CD4-positive, alpha-beta T cell (primary cell): ENCODE data around the gene EFEMP2. TPM values are rescaled to one million over a fixed set of nuclear protein-coding genes. Genes with fewer than 3 reads are reported as not detected.
A peak's percentile ranks its signal among the peaks of the same experiment; 100 is the strongest.

Source experiments
- ATAC-seq: fragments of 200-7000 bp; cut with Tn5 transposase; one replicate; pipeline ENCODE4 v1.10.0; 2022; ENCODE audit warnings: mild to moderate bottlenecking; ENCODE audit not compliant: poor library complexity
- CTCF ChIA-PET: fragments of 350-600 bp; sonication (Branson Sonifier 250); formaldehyde crosslinking; loops from one replicate; lab custom pipeline; 2021; ENCODE audit warnings: antibody characterized with exemption, inconsistent platforms; lab: Charles Lee
- POLR2A ChIA-PET: fragments of 350-600 bp; sonication (Branson Sonifier 250); formaldehyde crosslinking; loops from one replicate; lab custom pipeline; 2021; ENCODE audit warnings: antibody characterized with exemption, inconsistent platforms; lab: Charles Lee
- DNase-seq, 14 experiments: peaks; one replicate each; pipeline ENCODE4 v3.0.0-alpha.2; 2013 to 2020; ENCODE audit warnings: mixed read lengths in 2 of 14
- H3K27ac ChIP-seq, 2 donors: one replicate each; pipeline versions ENCODE4 v1.5.1 to v1.7.0; 2013; ENCODE audit warnings: low read length in 2 of 2, low read depth in 1 of 2, mild to moderate bottlenecking in 1 of 2
- H3K27me3 ChIP-seq, 2 experiments: 1 replicate in 1 of 2; 2 replicates in 1 of 2; pipeline versions ENCODE4 v1.6.1 to v1.7.0; 2013; ENCODE audit warnings: low read length in 2 of 2, control low read depth in 1 of 2, mild to moderate bottlenecking in 1 of 2, moderate library complexity in 1 of 2; ENCODE audit not compliant: insufficient read depth in 2 of 2, control insufficient read depth in 1 of 2
- H3K36me3 ChIP-seq: one replicate; pipeline ENCODE4 v1.6.1; 2013; ENCODE audit warnings: low read length, control low read depth; ENCODE audit not compliant: insufficient read depth
- H3K4me1 ChIP-seq: one replicate; pipeline ENCODE4 v1.6.1; 2013; ENCODE audit warnings: low read length, control low read depth; ENCODE audit not compliant: insufficient read depth
- H3K4me3 ChIP-seq: one replicate; pipeline ENCODE4 v1.5.1; 2013; ENCODE audit warnings: mild to moderate bottlenecking, low read length, moderate library complexity
- H3K9me3 ChIP-seq, 2 experiments: 1 replicate in 1 of 2; 2 replicates in 1 of 2; pipeline versions ENCODE4 v1.6.1 to v1.7.0; 2013; ENCODE audit warnings: low read length in 2 of 2, mild to moderate bottlenecking in 2 of 2, control low read depth in 1 of 2, moderate library complexity in 1 of 2; ENCODE audit not compliant: control insufficient read depth in 1 of 2, insufficient read depth in 1 of 2
- H3K27ac Mint-ChIP-seq: one replicate; pipeline ENCODE4 v1.8.0; 2020; ENCODE audit warnings: mixed read lengths
- H3K27me3 Mint-ChIP-seq: one replicate; pipeline ENCODE4 v1.8.0; 2021; ENCODE audit warnings: mixed read lengths
- H3K36me3 Mint-ChIP-seq: one replicate; pipeline ENCODE4 v1.8.0; 2021; ENCODE audit warnings: low read depth, mixed read lengths
- H3K4me1 Mint-ChIP-seq: one replicate; pipeline ENCODE4 v1.8.0; 2021; ENCODE audit warnings: low read depth, mixed read lengths
- H3K4me3 Mint-ChIP-seq: one replicate; pipeline ENCODE4 v1.8.0; 2020; ENCODE audit warnings: mild to moderate bottlenecking, mixed read lengths
- H3K9me3 Mint-ChIP-seq: one replicate; pipeline ENCODE4 v1.8.0; 2020; ENCODE audit warnings: mixed read lengths
- intact Hi-C, 2 experiments: fragments of 100-400 bp; cut with DNase I in 1 of 2; cut with micrococcal nuclease in 1 of 2; formaldehyde crosslinking; loops; one replicate each; pipeline versions ENCODE4 v1.15.1 to v1.9.0; 2023 to 2025; cut with DNase I, micrococcal nuclease
- total RNA-seq, 174 experiments: library from RNA in 2 of 174; stranded (reverse) in 2 of 174; gene quantifications; one replicate each; pipeline ENCODE4 v1.2.3 and lab custom pipeline; 2021 to 2026
- TF ChIP-seq, protein P1 (sequence below): fragments of 200-600 bp; IDR thresholded peaks from one replicate; pipeline ENCODE4 v1.8.0; 2022; ENCODE audit warnings: antibody characterized with exemption, mild to moderate bottlenecking

Gene EFEMP2
- total RNA-seq, 2 experiments from 2014 or later: 5.2 to 5.9 TPM

DNA sequence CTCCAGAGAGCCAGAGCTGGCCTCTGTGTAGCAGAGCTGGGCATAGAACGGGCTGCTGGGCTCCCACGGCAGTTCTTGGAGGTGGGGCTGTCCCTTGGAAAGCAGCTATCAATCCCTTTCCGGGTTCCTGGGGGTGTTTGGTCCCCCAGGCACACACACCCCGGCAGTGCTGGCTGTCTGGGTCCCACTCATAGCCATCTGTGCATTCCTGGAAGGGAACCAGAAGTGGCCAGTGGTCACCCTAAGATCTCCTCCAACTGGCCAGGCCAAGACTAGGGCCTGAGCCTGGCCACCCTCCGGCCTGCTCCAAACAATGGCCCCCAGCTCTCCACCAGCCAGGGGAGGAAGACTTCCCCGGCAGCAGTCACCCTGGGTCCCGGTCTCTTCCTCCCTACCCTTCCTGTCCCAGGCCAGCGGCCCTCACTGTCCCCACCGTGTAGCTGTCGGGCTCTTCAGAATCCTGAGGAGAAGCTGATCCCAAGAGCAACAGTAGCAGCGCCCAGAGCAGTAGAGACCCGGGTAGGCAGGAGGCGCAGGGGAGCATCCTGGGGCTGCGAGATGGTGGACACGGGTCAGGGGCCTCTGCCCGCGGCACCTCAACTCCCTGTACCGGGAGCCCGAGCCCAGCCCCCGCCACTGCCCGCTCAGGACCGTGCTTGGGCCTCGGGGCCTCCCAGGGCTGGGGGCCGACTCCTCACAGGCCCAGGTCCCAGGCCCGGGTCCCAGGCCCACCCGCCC, 620 bp downstream of the EFEMP2 start:
- H3K27me3 ChIP-seq: no peaks in the 10 kb centered on the region
- intact Hi-C loops: loop anchor here in 1 of 2 experiments (2.0 kb wide), 1 partner anchor 17 kb away; the partner anchor contains the start of gene FIBP
- H3K36me3 ChIP-seq: peaks cover 11% of the 10 kb centered on the region
- H3K4me3 ChIP-seq: no peak overlapping the region
- H3K4me1 ChIP-seq: peaks cover 46% of the 10 kb centered on the region
- POLR2A ChIA-PET: interaction anchor here (0.7 to 7.1 kb wide), 4 partner anchors 8 to 19 kb away, joined by 3 to 137 read pairs (median 12); partner anchors contain the start of genes CCDC85B, CFL1, CTSW and FIBP
- Mint-ChIP-seq H3K27me3 (no peaks in the 10 kb centered on the region), H3K36me3 (peaks cover 8% of the 10 kb centered on the region), H3K27ac (no peak overlapping the region), H3K9me3 (no peaks in the 10 kb centered on the region), H3K4me3 (peak overlapping the region; percentile 45), H3K4me1 (peaks cover 16% of the 10 kb centered on the region)
- DNase-seq (no peak), ATAC-seq (no peak)
- CTCF ChIA-PET: interaction anchor here (1.0 to 1.5 kb wide), 2 partner anchors 12 to 13 kb away, joined by 5 to 7 read pairs; partner anchors contain the start of gene MUS81
- no peaks in the 10 kb centered on the region for H3K9me3 ChIP-seq
- H3K27ac ChIP-seq: no peak overlapping the region
- TF ChIP-seq, protein P1, sequence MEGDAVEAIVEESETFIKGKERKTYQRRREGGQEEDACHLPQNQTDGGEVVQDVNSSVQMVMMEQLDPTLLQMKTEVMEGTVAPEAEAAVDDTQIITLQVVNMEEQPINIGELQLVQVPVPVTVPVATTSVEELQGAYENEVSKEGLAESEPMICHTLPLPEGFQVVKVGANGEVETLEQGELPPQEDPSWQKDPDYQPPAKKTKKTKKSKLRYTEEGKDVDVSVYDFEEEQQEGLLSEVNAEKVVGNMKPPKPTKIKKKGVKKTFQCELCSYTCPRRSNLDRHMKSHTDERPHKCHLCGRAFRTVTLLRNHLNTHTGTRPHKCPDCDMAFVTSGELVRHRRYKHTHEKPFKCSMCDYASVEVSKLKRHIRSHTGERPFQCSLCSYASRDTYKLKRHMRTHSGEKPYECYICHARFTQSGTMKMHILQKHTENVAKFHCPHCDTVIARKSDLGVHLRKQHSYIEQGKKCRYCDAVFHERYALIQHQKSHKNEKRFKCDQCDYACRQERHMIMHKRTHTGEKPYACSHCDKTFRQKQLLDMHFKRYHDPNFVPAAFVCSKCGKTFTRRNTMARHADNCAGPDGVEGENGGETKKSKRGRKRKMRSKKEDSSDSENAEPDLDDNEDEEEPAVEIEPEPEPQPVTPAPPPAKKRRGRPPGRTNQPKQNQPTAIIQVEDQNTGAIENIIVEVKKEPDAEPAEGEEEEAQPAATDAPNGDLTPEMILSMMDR: no peak

DNA sequence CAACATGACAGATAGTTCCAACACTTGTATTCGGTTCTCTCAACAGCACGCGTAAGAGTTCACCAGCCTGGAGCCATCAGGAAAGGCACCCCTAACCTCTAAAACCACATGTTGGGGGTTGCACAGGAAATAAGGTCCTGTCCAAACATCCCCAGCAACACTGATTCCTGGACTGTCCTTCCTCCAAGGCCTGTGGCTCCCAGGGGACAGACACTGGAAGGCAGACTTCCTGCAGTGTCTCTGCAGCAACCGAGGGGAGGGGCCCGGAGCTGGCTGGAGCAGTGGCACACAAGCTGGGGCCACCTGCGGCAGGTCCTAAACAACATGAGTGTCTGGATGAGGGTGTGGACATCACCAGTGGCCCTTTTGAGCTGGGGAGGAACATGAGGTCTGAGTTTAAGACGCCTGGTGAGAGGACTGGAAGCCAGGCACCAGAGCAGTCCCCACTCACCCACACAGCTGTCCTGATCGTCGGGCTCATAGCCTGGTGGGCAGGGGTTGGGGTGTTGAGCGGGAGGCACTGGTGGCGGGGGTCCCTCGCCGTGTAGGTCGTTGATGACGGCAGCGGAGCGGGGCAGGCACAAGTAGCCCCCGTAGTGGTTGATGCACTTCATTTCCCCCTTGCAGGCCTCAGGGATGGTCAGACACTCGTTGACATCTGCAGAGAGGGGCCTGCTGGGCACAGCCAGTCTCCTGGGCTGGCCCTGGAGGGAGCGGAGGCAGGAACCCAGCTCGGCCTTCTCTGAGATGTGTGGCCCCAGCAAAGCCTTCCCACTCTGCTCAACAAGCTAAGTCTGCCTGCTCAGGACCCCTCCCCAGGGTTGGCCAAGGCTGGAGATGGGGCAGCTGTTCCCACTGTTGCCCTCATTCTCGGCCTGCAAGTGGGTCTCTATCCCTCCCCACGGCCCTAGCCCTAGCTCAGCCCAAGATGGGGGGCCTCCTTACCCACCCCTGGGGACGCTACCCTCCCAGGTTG, 1.6 kb downstream of the EFEMP2 start:
- peaks cover 16% of the 10 kb centered on the region for H3K4me1 Mint-ChIP-seq
- TF ChIP-seq, protein P1: no peak
- ChIA-PET CTCF (interaction anchor here (1.0 to 1.5 kb wide), 3 partner anchors 11 to 18 kb away, joined by 3 to 7 read pairs (median 5); partner anchors contain the start of genes FIBP and MUS81), POLR2A (interaction anchor here (0.7 to 7.1 kb wide), 5 partner anchors 9 to 20 kb away, joined by 3 to 137 read pairs (median 7); partner anchors contain the start of genes CCDC85B, CFL1, CTSW and FIBP)
- intact Hi-C loops: no loop called here
- H3K36me3 Mint-ChIP-seq: peaks cover 14% of the 10 kb centered on the region
- Histone ChIP-seq H3K4me3 (no peak overlapping the region), H3K27ac (no peak overlapping the region), H3K9me3 (no peaks in the 10 kb centered on the region), H3K27me3 (no peaks in the 10 kb centered on the region), H3K36me3 (peaks cover 21% of the 10 kb centered on the region), H3K4me1 (peaks cover 41% of the 10 kb centered on the region)
- peak overlapping the region; percentile 48 for H3K4me3 Mint-ChIP-seq
- H3K27me3 Mint-ChIP-seq: no peaks in the 10 kb centered on the region
- no peak overlapping the region for H3K27ac Mint-ChIP-seq
- no peaks in the 10 kb centered on the region for H3K9me3 Mint-ChIP-seq
- DNase-seq (no peak), ATAC-seq (no peak)

DNA sequence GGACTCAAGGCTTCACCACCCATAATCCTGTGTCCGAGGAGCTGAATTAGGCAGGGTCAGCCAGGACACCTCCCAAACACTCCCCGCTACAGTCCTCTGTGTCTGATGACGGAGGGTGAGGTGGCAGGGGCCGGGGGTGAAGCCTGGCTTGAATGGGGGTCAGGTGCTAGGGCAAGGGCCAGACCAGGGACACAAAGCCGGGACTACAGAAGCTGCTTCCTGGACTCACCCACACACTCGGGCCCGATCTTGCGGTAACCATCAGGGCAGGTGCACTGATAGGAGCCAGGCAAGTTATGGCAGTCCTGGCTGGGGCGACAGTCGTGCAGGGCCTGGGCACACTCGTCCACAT, 2.3 kb downstream of the EFEMP2 start:
- no peaks in the 10 kb centered on the region for H3K9me3 Mint-ChIP-seq
- Histone ChIP-seq H3K9me3 (no peaks in the 10 kb centered on the region), H3K36me3 (peaks cover 28% of the 10 kb centered on the region), H3K4me3 (no peak overlapping the region), H3K27ac (no peak overlapping the region), H3K4me1 (peaks cover 41% of the 10 kb centered on the region), H3K27me3 (no peaks in the 10 kb centered on the region)
- H3K27me3 Mint-ChIP-seq: no peaks in the 10 kb centered on the region
- peaks cover 22% of the 10 kb centered on the region for H3K36me3 Mint-ChIP-seq
- peaks cover 16% of the 10 kb centered on the region for H3K4me1 Mint-ChIP-seq
- TF ChIP-seq, protein P1: no peak
- H3K4me3 Mint-ChIP-seq: peak overlapping the region; percentile 48
- ChIA-PET CTCF (interaction anchor here (1.0 to 1.8 kb wide), 3 partner anchors 11 to 18 kb away, joined by 3 to 14 read pairs (median 7); partner anchors contain the start of genes FIBP and MUS81), POLR2A (interaction anchor here (0.9 to 7.1 kb wide), 4 partner anchors 11 to 28 kb away, joined by 3 to 137 read pairs (median 10); partner anchors contain the start of genes CCDC85B, CFL1 and MUS81)
- DNase-seq (no peak), ATAC-seq (no peak)
- H3K27ac Mint-ChIP-seq: no peak overlapping the region
- intact Hi-C loops: no loop called here
